HepG2 (cell line): ENCODE results near the gene OTUD7B. TPM values are rescaled to one million over a fixed set of nuclear protein-coding genes. Genes with fewer than 3 reads are reported as not detected.

ENCODE experiments used
- CHCHD3 ChIP-seq: sonication (generic); formaldehyde crosslinking; IDR thresholded peaks from 2 replicates; pipeline ENCODE4 v1.8.0; 2022; ENCODE audit warnings: mild to moderate bottlenecking, missing genetic modification reagents, moderate library complexity
- ERF ChIP-seq: IDR thresholded peaks from 2 replicates; pipeline ENCODE4 v1.6.1; 2018; ENCODE audit warnings: missing biosample characterization, missing genetic modification reagents
- ESRRA ChIP-seq: sonication (generic); formaldehyde crosslinking; IDR thresholded peaks from 2 replicates; pipeline ENCODE4 v1.5.1; 2020; ENCODE audit warnings: mild to moderate bottlenecking, low read depth, missing genetic modification reagents
- FOXO1 ChIP-seq: sonication (generic); formaldehyde crosslinking; IDR thresholded peaks from 2 replicates; pipeline ENCODE4 v1.4.0; 2020; ENCODE audit warnings: missing genetic modification reagents
- GTF3A ChIP-seq: sonication (generic); formaldehyde crosslinking; conservative IDR thresholded peaks from 2 replicates; pipeline ENCODE4 v1.4.0; 2020; ENCODE audit warnings: mild to moderate bottlenecking, missing genetic modification reagents
- IRF2 ChIP-seq: IDR thresholded peaks from 2 replicates; pipeline ENCODE4 v1.6.1; 2018; ENCODE audit warnings: missing genetic modification reagents, missing compliant biosample characterization
- JDP2 ChIP-seq: sonication (generic); formaldehyde crosslinking; IDR thresholded peaks from 2 replicates; pipeline ENCODE4 v1.8.1; 2022; ENCODE audit warnings: missing genetic modification reagents, borderline replicate concordance
- MTF2 ChIP-seq: sonication (generic); formaldehyde crosslinking; IDR thresholded peaks from 2 replicates; pipeline ENCODE4 v1.5.0; 2020; ENCODE audit warnings: missing genetic modification reagents, borderline replicate concordance
- NFKBIZ ChIP-seq: IDR thresholded peaks from 2 replicates; pipeline ENCODE4 v1.6.1; 2018; ENCODE audit warnings: missing genetic modification reagents, missing compliant biosample characterization
- SNAPC2 ChIP-seq: sonication (generic); formaldehyde crosslinking; IDR thresholded peaks from 2 replicates; pipeline ENCODE4 v1.8.1; 2022; ENCODE audit warnings: mild to moderate bottlenecking, missing genetic modification reagents
- ZNF101 ChIP-seq: sonication (generic); formaldehyde crosslinking; IDR thresholded peaks from 2 replicates; pipeline ENCODE4 v1.4.0; 2020; ENCODE audit warnings: mild to moderate bottlenecking, low read depth, missing genetic modification reagents, borderline replicate concordance
- ZNF318 ChIP-seq: sonication (generic); formaldehyde crosslinking; IDR thresholded peaks from 2 replicates; pipeline ENCODE4 v1.4.0; 2020; ENCODE audit warnings: mild to moderate bottlenecking, missing genetic modification reagents
- ZNF333 ChIP-seq: sonication (generic); formaldehyde crosslinking; IDR thresholded peaks from 2 replicates; pipeline ENCODE4 v1.4.0; 2020; ENCODE audit warnings: mild to moderate bottlenecking, missing genetic modification reagents, borderline replicate concordance
- ZNF446 ChIP-seq: sonication (generic); formaldehyde crosslinking; IDR thresholded peaks from 2 replicates; pipeline ENCODE4 v1.5.0; 2020; ENCODE audit warnings: mild to moderate bottlenecking, missing genetic modification reagents
- ZNF775 ChIP-seq: sonication (generic); formaldehyde crosslinking; IDR thresholded peaks from 2 replicates; pipeline ENCODE4 v1.4.0; 2020; ENCODE audit warnings: missing genetic modification reagents, mild to moderate bottlenecking, moderate library complexity, borderline replicate concordance
- ZNF879 ChIP-seq: sonication (generic); formaldehyde crosslinking; IDR thresholded peaks from 2 replicates; pipeline ENCODE4 v1.8.1; 2023; ENCODE audit warnings: missing genetic modification reagents
- ZSCAN31 ChIP-seq: sonication (generic); formaldehyde crosslinking; IDR thresholded peaks from 2 replicates; pipeline ENCODE4 v1.5.0; 2020; ENCODE audit warnings: low read depth, mild to moderate bottlenecking, missing genetic modification reagents
- polyA plus RNA-seq, 8 experiments: library from polyadenylated mRNA; depleted of rRNA in 3 of 8; stranded (reverse) in 7 of 8; unstranded in 1 of 8; fragments of >200 nt; fragmentation: Illumina TruSeq in 4 of 8; extraction: Trizol in 4 of 8; gene quantifications; 2 replicates each; pipeline versions ENCODE4 v1.2.1 to v1.2.3, GENCODE V29; 2011 to 2016; ENCODE audit warnings: low read depth in 4 of 8, missing spikeins in 1 of 8, mixed read lengths in 1 of 8; ENCODE audit not compliant: insufficient read depth in 1 of 8
- total RNA-seq, 5 experiments: library from RNA; depleted of rRNA; stranded (reverse); fragments of >200 nt; fragmentation: Illumina TruSeq; extraction: Trizol; gene quantifications; 2 replicates each; pipeline ENCODE4 v1.2.3, GENCODE V29; 2016; ENCODE audit warnings: low read depth in 1 of 5
- TF ChIP-seq, protein P1 (sequence below): sonication (generic); formaldehyde crosslinking; IDR thresholded peaks from 2 replicates; pipeline ENCODE4 v1.4.0; 2020; ENCODE audit warnings: mild to moderate bottlenecking, low read depth, missing genetic modification reagents
- TF ChIP-seq, protein P2 (sequence below): sonication (generic); formaldehyde crosslinking; IDR thresholded peaks from 2 replicates; pipeline ENCODE4 v1.4.0; 2020; ENCODE audit warnings: low read depth, mild to moderate bottlenecking, missing genetic modification reagents

OTUD7B gene
- total and polyA plus RNA-seq, 2 of the 13 experiments (the other 11 are each of a cell fraction or from before 2014, with no cell fraction given), result 5.1 to 11.2 TPM

DNA sequence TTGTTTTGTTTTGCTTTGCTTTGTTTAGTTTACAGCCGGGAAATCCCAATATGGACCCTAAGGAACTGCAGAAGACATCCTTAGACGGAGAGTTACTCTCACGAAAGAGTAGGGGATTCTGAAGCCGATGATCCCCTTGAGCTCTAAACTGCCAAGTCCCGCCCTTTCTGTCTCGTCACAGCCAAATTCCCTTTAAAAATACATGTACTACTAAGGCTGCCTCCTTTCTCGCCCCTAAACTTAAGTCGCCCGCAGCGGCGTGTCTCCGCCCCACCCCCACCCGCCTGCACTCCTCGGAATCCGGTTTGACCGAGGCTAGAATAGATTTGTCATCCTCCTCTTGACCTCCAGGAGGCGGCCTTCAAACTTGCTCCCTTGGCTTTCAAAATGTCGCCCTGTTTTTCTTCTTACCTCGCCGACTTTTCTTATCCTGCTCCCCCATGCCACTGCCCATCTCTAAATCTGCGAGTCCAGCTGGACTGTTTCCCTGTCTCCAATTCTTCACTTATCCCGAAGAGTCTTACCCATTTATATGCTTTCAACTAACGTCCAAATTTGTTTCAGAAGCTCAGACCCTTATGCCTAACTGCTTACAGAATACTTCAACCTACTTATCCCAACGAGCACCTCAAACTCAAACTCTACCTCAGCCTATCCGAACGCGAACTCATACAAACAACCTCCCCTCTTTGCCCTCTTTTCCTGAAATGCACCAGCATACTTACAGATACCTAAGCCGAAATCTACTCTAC, 122.1 kb downstream of the OTUD7B start (continued):
- TF ChIP-seq SNAPC2 (CRISPR knock-in tag) (peak; percentile 38; the same call in 1 of the 2 replicates), IRF2 (no peak), ZNF101 (CRISPR knock-in tag) (no peak), CHCHD3 (no peak), JDP2 (CRISPR knock-in tag) (no peak), MTF2 (CRISPR knock-in tag) (no peak), NFKBIZ (CRISPR knock-in tag) (no peak), ZNF318 (no peak), ERF (0 out of 2 replicates have a peak, but pooled peaks have one; percentile 6), ZNF333 (no peak), ESRRA (CRISPR knock-in tag) (no peak), FOXO1 (CRISPR knock-in tag) (no peak), ZNF879 (CRISPR knock-in tag) (no peak), ZNF446 (CRISPR knock-in tag) (no peak), ZSCAN31 (CRISPR knock-in tag) (no peak), ZNF775 (CRISPR knock-in tag) (no peak), GTF3A (no peak)
- TF ChIP-seq, protein P1, sequence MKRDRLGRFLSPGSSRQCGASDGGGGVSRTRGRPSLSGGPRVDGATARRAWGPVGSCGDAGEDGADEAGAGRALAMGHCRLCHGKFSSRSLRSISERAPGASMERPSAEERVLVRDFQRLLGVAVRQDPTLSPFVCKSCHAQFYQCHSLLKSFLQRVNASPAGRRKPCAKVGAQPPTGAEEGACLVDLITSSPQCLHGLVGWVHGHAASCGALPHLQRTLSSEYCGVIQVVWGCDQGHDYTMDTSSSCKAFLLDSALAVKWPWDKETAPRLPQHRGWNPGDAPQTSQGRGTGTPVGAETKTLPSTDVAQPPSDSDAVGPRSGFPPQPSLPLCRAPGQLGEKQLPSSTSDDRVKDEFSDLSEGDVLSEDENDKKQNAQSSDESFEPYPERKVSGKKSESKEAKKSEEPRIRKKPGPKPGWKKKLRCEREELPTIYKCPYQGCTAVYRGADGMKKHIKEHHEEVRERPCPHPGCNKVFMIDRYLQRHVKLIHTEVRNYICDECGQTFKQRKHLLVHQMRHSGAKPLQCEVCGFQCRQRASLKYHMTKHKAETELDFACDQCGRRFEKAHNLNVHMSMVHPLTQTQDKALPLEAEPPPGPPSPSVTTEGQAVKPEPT (CRISPR knock-in tag), result no peak
- TF ChIP-seq, protein P2, sequence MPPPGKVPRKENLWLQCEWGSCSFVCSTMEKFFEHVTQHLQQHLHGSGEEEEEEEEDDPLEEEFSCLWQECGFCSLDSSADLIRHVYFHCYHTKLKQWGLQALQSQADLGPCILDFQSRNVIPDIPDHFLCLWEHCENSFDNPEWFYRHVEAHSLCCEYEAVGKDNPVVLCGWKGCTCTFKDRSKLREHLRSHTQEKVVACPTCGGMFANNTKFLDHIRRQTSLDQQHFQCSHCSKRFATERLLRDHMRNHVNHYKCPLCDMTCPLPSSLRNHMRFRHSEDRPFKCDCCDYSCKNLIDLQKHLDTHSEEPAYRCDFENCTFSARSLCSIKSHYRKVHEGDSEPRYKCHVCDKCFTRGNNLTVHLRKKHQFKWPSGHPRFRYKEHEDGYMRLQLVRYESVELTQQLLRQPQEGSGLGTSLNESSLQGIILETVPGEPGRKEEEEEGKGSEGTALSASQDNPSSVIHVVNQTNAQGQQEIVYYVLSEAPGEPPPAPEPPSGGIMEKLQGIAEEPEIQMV (CRISPR knock-in tag), result no peak
